Stimulated activated CD4-positive, alpha-beta T cell treated with anti-CD3 and anti-CD28 coated beads, Interleukin-12 subunit alpha, Interleukin-12 subunit beta, amount 100 ng/mL, for 4 hours (primary cell): ENCODE data around the gene SUN5.
"Not testable (repeated sequence)": the region's sequence is repeated elsewhere in the genome, so short reads cannot be mapped to it uniquely, and the experiment has no call there.

Experiments used
- DNase-seq: peaks from one replicate; pipeline ENCODE4 v3.0.0-alpha.2; 2020

SUN5 gene

GRCh38 chr20:32962053-32962452 lies 42.2 kb downstream of the SUN5 start:
- DNase-seq, result no peak

- no peak for DNase-seq
Observed at GRCh38 chr20:32960849-32961731, 43.1 kb downstream of the SUN5 start.

GRCh38 chr20:32960222-32960518 lies 44.1 kb downstream of the SUN5 start:
- no peak for DNase-seq

GRCh38 chr20:32959351-32960221 lies 44.6 kb downstream of the SUN5 start:
- DNase-seq, result no peak

GRCh38 chr20:32958574-32958973 lies 45.7 kb downstream of the SUN5 start:
- no peak for DNase-seq

GRCh38 chr20:32957459-32957858 lies 46.8 kb downstream of the SUN5 start:
- no peak for DNase-seq

- DNase-seq, result not testable (repeated sequence)
Observed at GRCh38 chr20:32950539-32950938, 53.7 kb downstream of the SUN5 start.

- no peak for DNase-seq
Observed at GRCh38 chr20:32946629-32947028, 57.6 kb downstream of the SUN5 start.

GRCh38 chr20:32945710-32946221 lies 58.5 kb downstream of the SUN5 start:
- DNase-seq, result no peak

- no peak for DNase-seq
Observed at GRCh38 chr20:32943490-32944052, 60.7 kb downstream of the SUN5 start.

- DNase-seq, result no peak
Observed at GRCh38 chr20:32941155-32941885, 62.9 kb downstream of the SUN5 start.

- no peak for DNase-seq
Observed at GRCh38 chr20:32934580-32934979, 69.7 kb downstream of the SUN5 start.
